Fibroblast of pulmonary artery (primary cell): ENCODE results near the gene CUEDC1.
A peak's percentile ranks its signal among the peaks of the same experiment; 100 is the strongest.

Source experiments
- DNase-seq: peaks from one replicate; pipeline ENCODE4 v3.0.0-alpha.2; 2010; ENCODE audit warnings: low read depth
- H3K4me3 ChIP-seq: replicated peaks from 2 replicates; pipeline ENCODE4 v1.5.1; 2011; ENCODE audit warnings: low read depth, mild to moderate bottlenecking, control low read depth, low read length, moderate library complexity
- TF ChIP-seq, protein P1 (sequence below): IDR thresholded peaks from 2 replicates; pipeline ENCODE4 v1.5.1; 2011; ENCODE audit warnings: mild to moderate bottlenecking, control low read depth, low read length, inconsistent platforms; ENCODE audit errors: missing control alignments

The CUEDC1 gene

DNA sequence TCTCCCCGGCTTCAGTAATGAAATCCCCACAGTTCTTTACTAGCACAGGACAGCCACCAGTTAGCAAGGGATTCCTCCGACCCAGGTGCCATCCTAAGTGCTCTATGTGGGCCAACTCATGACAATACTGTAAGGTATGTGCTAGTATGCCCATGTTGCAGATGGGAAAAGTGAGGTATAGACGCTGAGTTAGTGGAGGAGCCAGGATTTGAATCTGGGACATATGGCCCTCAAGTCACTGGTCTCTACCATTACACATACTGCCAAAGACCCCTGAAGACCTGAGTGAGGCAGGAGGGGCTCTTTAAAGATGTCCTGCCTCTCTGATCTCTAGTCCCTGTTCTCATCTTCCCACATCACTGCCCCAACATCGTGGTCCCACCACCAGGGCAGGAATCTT is 69.2 kb downstream of the CUEDC1 start:
- DNase-seq = no peak
- no peak overlapping the region for H3K4me3 ChIP-seq
- TF ChIP-seq, protein P1, sequence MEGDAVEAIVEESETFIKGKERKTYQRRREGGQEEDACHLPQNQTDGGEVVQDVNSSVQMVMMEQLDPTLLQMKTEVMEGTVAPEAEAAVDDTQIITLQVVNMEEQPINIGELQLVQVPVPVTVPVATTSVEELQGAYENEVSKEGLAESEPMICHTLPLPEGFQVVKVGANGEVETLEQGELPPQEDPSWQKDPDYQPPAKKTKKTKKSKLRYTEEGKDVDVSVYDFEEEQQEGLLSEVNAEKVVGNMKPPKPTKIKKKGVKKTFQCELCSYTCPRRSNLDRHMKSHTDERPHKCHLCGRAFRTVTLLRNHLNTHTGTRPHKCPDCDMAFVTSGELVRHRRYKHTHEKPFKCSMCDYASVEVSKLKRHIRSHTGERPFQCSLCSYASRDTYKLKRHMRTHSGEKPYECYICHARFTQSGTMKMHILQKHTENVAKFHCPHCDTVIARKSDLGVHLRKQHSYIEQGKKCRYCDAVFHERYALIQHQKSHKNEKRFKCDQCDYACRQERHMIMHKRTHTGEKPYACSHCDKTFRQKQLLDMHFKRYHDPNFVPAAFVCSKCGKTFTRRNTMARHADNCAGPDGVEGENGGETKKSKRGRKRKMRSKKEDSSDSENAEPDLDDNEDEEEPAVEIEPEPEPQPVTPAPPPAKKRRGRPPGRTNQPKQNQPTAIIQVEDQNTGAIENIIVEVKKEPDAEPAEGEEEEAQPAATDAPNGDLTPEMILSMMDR = no peak

DNA sequence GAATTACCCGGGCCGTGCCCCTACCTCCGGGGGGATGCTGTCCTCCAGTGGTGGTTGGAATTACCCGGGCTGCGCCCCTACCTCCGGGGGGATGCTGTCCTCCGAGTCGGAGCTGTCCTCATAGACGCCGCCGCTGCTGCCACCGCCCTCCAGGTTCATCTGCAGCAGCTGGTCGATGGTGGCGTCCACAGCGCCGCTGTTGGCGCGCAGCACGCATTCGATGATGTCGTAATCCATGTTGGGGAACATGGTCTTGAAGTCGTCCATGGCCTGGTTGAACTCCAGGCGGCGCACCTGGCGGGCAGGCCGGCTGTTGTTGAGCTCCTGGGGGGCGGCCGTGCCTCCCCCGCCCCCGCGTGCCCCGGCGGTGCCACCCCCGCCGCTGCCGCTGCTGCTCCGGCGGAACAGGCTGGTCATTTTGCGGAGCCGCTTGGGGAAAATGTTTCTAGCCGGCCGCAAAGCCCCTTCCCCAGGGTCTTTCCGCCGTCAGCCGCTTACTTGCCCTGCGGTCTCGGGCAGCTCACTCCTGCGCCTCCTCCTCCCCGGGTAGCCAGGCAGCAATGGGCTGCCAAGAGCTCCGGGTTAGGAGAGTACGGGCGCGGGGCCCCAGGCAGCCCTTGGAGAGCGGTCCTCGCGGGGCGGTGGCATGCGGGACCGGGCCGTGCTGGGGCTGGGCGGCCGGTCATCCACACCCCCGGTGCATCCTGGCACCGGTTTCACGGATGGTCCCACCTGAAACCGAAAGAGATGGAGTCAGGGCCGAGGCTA is 69.9 kb downstream of the CUEDC1 start:
- H3K4me3 ChIP-seq = no peak overlapping the region
- no peak for DNase-seq
- TF ChIP-seq, protein P1 = no peak

DNA sequence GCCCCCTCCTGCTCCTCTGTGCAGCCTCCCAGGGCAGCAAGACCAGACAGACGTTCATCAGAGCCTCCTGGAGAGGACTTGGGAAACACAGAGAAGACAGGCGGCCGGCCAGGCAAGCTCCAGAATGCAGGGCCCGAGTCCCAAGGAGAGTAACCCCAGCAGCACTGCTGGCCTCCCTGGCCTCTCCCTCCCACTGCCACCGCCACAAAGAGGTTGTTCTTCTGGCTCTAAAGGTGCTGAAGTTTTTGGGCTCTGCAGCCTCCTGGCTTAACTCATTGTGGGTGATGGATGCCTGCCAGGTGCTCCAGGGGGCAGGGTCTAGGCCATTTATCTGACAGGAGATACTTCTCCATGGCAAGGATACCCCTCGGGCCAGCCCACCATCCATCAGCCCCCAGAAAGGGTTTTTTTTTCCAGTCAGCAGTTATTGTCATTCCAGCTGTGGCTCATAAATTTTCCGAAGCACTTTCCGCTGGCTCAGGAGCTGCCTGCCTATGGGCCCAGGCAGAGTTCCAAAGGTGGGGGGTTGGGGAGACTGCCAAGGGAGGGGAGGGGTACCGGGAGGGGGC is 73.3 kb downstream of the CUEDC1 start:
- no peak overlapping the region for H3K4me3 ChIP-seq
- no peak for DNase-seq
- TF ChIP-seq, protein P1 = no peak

DNA sequence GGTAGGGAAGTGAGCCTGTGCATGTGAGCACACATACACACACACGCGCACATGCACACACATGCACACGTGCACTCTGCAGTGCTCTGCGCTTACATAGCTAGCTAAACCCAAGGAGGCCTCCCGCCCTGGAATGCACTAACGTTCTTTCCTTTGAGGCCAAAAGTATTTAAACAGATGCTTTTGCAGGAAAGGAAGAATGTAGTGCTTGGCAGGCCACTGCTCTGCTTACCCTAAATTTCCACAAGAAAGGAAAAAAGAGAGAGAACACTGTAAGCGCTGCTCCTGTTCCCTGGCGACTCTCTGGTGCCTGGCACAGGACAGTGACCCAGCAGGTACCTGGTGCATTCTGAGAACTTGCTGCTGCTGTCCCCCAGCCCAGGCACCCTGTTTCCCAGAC is 74.1 kb downstream of the CUEDC1 start:
- TF ChIP-seq, protein P1 = no peak
- peak; percentile 68 for DNase-seq
- H3K4me3 ChIP-seq = no peak overlapping the region

DNA sequence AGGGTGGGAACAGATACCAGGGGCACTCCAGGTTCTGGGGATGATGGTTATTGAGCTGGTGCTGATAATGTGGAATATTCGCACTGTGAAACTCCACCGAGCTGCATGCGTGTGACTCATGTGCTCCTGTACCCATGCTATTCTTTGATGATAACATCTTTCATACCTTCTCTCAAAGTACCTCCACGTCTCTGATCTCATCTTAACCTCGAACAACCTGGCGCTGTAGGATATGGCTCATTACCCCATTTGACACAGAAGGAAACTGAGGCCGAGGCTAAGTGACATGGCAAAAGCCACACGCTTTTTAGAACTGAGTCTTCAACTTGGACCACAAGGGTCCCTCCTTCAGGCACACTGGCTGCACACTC is 75.1 kb downstream of the CUEDC1 start:
- TF ChIP-seq, protein P1 = no peak
- no peak for DNase-seq
- no peak overlapping the region for H3K4me3 ChIP-seq

DNA sequence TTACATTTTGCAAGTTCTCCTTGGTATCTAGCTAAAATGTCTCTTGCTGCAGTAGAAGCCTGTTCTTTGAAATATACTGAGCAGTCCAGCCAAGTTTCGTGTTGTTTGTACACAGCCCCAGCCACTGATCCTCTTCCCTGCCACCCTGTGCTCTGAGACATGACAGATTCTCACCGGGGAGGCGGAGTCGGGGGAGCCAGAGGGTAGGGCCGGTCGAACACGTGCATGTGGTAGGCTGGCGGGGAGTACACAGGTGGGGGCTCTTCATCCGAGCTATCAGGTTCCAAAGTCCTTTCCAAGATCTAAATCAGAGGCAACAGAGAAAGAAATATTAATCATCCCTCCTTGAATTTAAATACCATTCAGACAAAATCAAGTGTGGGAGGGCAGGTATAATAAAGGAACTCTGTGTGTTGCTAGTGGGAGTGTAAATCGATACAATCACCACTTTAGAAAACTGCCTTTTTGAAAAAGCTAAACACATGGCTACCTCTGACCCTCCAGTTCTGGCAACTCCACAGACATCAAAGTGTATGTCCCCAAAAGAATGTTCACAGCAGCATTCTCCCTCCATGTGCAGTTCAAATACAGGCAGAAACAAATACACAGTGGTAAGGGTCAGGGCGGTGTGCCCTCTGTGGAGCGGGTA is 75.7 kb downstream of the CUEDC1 start:
- H3K4me3 ChIP-seq = no peak overlapping the region
- DNase-seq = no peak
- TF ChIP-seq, protein P1 = no peak
